HL-60/S4 treated with retinoic acid at 250 ng/mL for 4 days and 3 days (cell line): ENCODE measurements around the gene SRGAP1.
"Not testable (repeated sequence)": the region's sequence is repeated elsewhere in the genome, so short reads cannot be mapped to it uniquely, and the experiment has no call there.

Experiments
- in situ Hi-C: fragments of 300-500 bp; cut with MboI; formaldehyde crosslinking; loops from 2 replicates; pipeline ENCODE4 v1.7.0; 2022; ENCODE audit warnings: low sequenced_read_pairs

The SRGAP1 gene

GRCh38 chr12:64070454-64070853 is 226.0 kb downstream of the SRGAP1 start:
- in situ Hi-C loops = no loop called here

- in situ Hi-C loops = no loop called here
These were observed 228.5 kb downstream of the SRGAP1 start for GRCh38 chr12:64072916-64073575.

GRCh38 chr12:64076565-64076964 is 232.1 kb downstream of the SRGAP1 start:
- in situ Hi-C loops = not testable (repeated sequence)

GRCh38 chr12:64077922-64078321 is 233.4 kb downstream of the SRGAP1 start:
- in situ Hi-C loops = no loop called here

- in situ Hi-C loops = no loop called here
These were observed 236.0 kb downstream of the SRGAP1 start for GRCh38 chr12:64080319-64081007.

GRCh38 chr12:64081008-64081404 is 236.5 kb downstream of the SRGAP1 start:
- in situ Hi-C loops = no loop called here

GRCh38 chr12:64082116-64082515 is 237.6 kb downstream of the SRGAP1 start:
- in situ Hi-C loops = no loop called here

- in situ Hi-C loops = no loop called here
These were observed 238.4 kb downstream of the SRGAP1 start for GRCh38 chr12:64082866-64083268.

- in situ Hi-C loops = no loop called here
These were observed 239.0 kb downstream of the SRGAP1 start for GRCh38 chr12:64083285-64084210.

GRCh38 chr12:64085154-64085553 is 240.7 kb downstream of the SRGAP1 start:
- in situ Hi-C loops = no loop called here

GRCh38 chr12:64085996-64086395 is 241.5 kb downstream of the SRGAP1 start:
- in situ Hi-C loops = no loop called here

- in situ Hi-C loops = no loop called here
These were observed 242.4 kb downstream of the SRGAP1 start for GRCh38 chr12:64086946-64087345.

- in situ Hi-C loops = no loop called here
These were observed 243.3 kb downstream of the SRGAP1 start for GRCh38 chr12:64087761-64088160.

- in situ Hi-C loops = no loop called here
These were observed 244.2 kb downstream of the SRGAP1 start for GRCh38 chr12:64088431-64089349.

- in situ Hi-C loops = no loop called here
These were observed 245.5 kb downstream of the SRGAP1 start for GRCh38 chr12:64090047-64090446.

GRCh38 chr12:64091186-64091585 is 246.7 kb downstream of the SRGAP1 start:
- in situ Hi-C loops = no loop called here

- in situ Hi-C loops = no loop called here
These were observed 248.2 kb downstream of the SRGAP1 start for GRCh38 chr12:64092507-64093196.

GRCh38 chr12:64093689-64094088 is 249.2 kb downstream of the SRGAP1 start:
- in situ Hi-C loops = no loop called here

- in situ Hi-C loops = no loop called here
These were observed 253.0 kb downstream of the SRGAP1 start for GRCh38 chr12:64097366-64098105.
